GM12878 (cell line): Measurements from ENCODE around the gene SSBP4. TPM values are rescaled to one million over a fixed set of nuclear protein-coding genes. Genes with fewer than 3 reads are reported as not detected.

Experiments
- BACH1 ChIP-seq: fragments of 450-650 bp; IDR thresholded peaks from 2 replicates; pipeline ENCODE4 v1.6.1; 2017; ENCODE audit warnings: mild to moderate bottlenecking, borderline replicate concordance
- CHD2 ChIP-seq: IDR thresholded peaks from 2 replicates; pipeline ENCODE4 v1.6.1; 2011; ENCODE audit warnings: low read depth, low read length, improper control_type of control experiment, borderline replicate concordance
- CREM ChIP-seq: IDR thresholded peaks from 2 replicates; pipeline ENCODE4 v1.6.1; 2014; ENCODE audit warnings: antibody characterized with exemption, low read depth
- HCFC1 ChIP-seq: fragments of 150-350 bp; IDR thresholded peaks from 2 replicates; pipeline ENCODE4 v1.6.1; 2014; ENCODE audit warnings: low read length
- HDAC2 ChIP-seq: fragments of 200-600 bp; sonication (generic); IDR thresholded peaks from 2 replicates; pipeline ENCODE4 v1.6.1; 2017
- HDGF ChIP-seq: fragments of 450-650 bp; IDR thresholded peaks from 2 replicates; pipeline ENCODE4 v1.6.1; 2016; ENCODE audit warnings: antibody characterized with exemption
- IRF4 ChIP-seq: IDR thresholded peaks from 2 replicates; pipeline ENCODE4 v1.6.1; 2011; ENCODE audit warnings: low read depth, low read length
- MTA3 ChIP-seq: IDR thresholded peaks from 2 replicates; pipeline ENCODE4 v1.6.1; 2012; ENCODE audit warnings: low read length, inconsistent platforms, borderline replicate concordance
- MXI1 ChIP-seq: fragments of 150-350 bp; IDR thresholded peaks from 2 replicates; pipeline ENCODE4 v1.6.1; 2011; ENCODE audit warnings: low read depth, mild to moderate bottlenecking, inconsistent platforms, low read length, improper control_type of control experiment
- NFYA ChIP-seq: IDR thresholded peaks from 2 replicates; pipeline ENCODE4 v1.6.1; 2011; ENCODE audit warnings: low read depth, mild to moderate bottlenecking, low read length, improper control_type of control experiment, borderline replicate concordance
- PML ChIP-seq: IDR thresholded peaks from 2 replicates; pipeline ENCODE4 v1.6.1; 2012; ENCODE audit warnings: low read length, inconsistent platforms
- POLR2AphosphoS5 ChIP-seq: IDR thresholded peaks from 2 replicates; pipeline ENCODE4 v1.6.1; 2011; ENCODE audit warnings: mild to moderate bottlenecking, low read length, inconsistent platforms
- RUNX3 ChIP-seq: IDR thresholded peaks from 2 replicates; pipeline ENCODE4 v1.6.1; 2012; ENCODE audit warnings: low read length, inconsistent platforms
- SMARCA5 ChIP-seq: fragments of 450-650 bp; IDR thresholded peaks from 2 replicates; pipeline ENCODE4 v1.6.1; 2017; ENCODE audit warnings: mild to moderate bottlenecking
- SREBF2 ChIP-seq: IDR thresholded peaks from 2 replicates; pipeline ENCODE4 v1.6.1; 2012; ENCODE audit warnings: mild to moderate bottlenecking, low read length
- TCF7 ChIP-seq: IDR thresholded peaks from 2 replicates; pipeline ENCODE4 v1.6.1; 2014; ENCODE audit warnings: antibody characterized with exemption, borderline replicate concordance
- ZNF24 ChIP-seq: fragments of 450-650 bp; IDR thresholded peaks from 2 replicates; pipeline ENCODE4 v1.6.1; 2017; ENCODE audit warnings: antibody characterized with exemption, mild to moderate bottlenecking
- polyA plus RNA-seq, 11 experiments: library from polyadenylated mRNA; depleted of rRNA in 4 of 11; unstranded in 6 of 11; stranded (reverse) in 5 of 11; fragments of >200 nt; fragmentation: Nextera tagmentation in 4 of 11; fragmentation: Illumina TruSeq in 1 of 11; extraction: Ambion mirVana in 4 of 11; extraction: Trizol in 1 of 11; gene quantifications; 1 replicate in 1 of 11; 2 replicates in 10 of 11; pipeline versions ENCODE4 v1.2.1 to v1.2.3, GENCODE V29; 2011 to 2016; ENCODE audit warnings: inconsistent platforms in 2 of 11, missing spikeins in 2 of 11, low read depth in 1 of 11
- total RNA-seq, 4 experiments: library from RNA; depleted of rRNA in 3 of 4; stranded (reverse); fragments of >200 nt in 3 of 4; fragmentation: Illumina TruSeq in 1 of 4; extraction: Trizol in 1 of 4; gene quantifications; 2 replicates each; pipeline versions ENCODE4 v1.2.1 to v1.2.3, GENCODE V29; 2013 to 2021
- TF ChIP-seq, protein P1 (sequence below): fragments of 450-650 bp; IDR thresholded peaks from 2 replicates; pipeline ENCODE4 v1.6.1; 2016; ENCODE audit warnings: mild to moderate bottlenecking
- TF ChIP-seq, protein P2 (sequence below): IDR thresholded peaks from 2 replicates; pipeline ENCODE4 v1.6.1; 2011; ENCODE audit warnings: low read depth, mild to moderate bottlenecking, low read length, moderate library complexity, borderline replicate concordance; ENCODE audit errors: extremely low read depth
- TF ChIP-seq, protein P3 (sequence below): IDR thresholded peaks from 2 replicates; pipeline ENCODE4 v1.6.1; 2012; ENCODE audit warnings: improper control_type of control experiment, low read depth, low read length; ENCODE audit not compliant: insufficient replicate concordance
- TF ChIP-seq, protein P4 (sequence below): fragments of 450-650 bp; formaldehyde crosslinking; IDR thresholded peaks from 2 replicates; pipeline ENCODE4 v1.5.0; 2022; ENCODE audit warnings: mild to moderate bottlenecking, missing genetic modification characterization

The SSBP4 gene
- total and polyA plus RNA-seq, 10 of the 15 experiments (the other 5 are each of a cell fraction or from before 2014, with no cell fraction given) = 0.37 to 150 (median 38.9) TPM

DNA sequence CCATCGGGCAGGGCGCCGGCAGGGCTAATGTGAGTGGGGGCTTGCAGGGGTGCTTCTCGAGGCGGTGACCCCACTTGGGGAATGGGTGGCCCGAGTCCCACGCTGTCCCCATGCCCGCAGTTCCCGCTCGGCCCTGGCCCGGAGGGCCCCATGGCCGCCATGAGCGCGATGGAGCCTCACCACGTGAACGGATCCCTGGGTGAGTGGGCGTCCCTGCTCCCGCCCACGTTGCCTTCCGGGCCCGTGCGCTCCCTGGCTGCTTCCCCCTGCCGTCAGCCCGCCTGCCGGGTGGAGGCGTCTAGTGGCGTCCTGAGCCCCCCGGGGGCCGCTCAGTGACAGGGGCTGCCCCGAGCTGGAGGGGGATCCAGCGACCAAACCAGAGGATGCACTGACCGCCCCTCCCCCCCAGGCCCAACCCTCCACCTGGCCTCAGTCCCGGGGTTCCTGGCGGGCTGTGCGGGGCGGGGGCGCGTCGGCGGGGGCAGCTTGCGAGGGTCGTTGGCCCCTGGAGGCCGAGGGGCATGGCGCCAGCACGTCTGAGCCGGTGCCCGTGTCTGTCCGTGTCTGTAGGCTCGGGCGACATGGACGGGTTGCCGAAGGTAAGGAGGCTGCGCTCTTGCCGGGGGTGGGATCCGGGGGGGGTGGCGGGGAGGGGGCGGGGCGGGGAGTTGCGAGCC lies 14.0 kb downstream of the SSBP4 start (continued):
- TF ChIP-seq IRF4 (0 out of 2 replicates have a peak, but pooled peaks have one; percentile 11), HDGF (peak; percentile 91), POLR2AphosphoS5 (peak; percentile 66; the same call in 1 of the 2 replicates), TCF7 (no peak), HDAC2 (no peak), PML (no peak), MXI1 (peak; percentile 64), MTA3 (no peak), CHD2 (peak; percentile 38; the same call in 1 of the 2 replicates), SMARCA5 (0 out of 2 replicates have a peak, but pooled peaks have one; percentile 75), CREM (no peak), NFYA (no peak), SREBF2 (no peak), HCFC1 (no peak), RUNX3 (peak; percentile 49; the same call in 1 of the 2 replicates), BACH1 (peak; percentile 66; the same call in 1 of the 2 replicates), ZNF24 (no peak)
- TF ChIP-seq, protein P1, sequence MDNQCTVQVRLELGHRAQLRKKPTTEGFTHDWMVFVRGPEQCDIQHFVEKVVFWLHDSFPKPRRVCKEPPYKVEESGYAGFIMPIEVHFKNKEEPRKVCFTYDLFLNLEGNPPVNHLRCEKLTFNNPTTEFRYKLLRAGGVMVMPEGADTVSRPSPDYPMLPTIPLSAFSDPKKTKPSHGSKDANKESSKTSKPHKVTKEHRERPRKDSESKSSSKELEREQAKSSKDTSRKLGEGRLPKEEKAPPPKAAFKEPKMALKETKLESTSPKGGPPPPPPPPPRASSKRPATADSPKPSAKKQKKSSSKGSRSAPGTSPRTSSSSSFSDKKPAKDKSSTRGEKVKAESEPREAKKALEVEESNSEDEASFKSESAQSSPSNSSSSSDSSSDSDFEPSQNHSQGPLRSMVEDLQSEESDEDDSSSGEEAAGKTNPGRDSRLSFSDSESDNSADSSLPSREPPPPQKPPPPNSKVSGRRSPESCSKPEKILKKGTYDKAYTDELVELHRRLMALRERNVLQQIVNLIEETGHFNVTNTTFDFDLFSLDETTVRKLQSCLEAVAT = peak; percentile 59; the same call in 1 of the 2 replicates
- TF ChIP-seq, protein P2, sequence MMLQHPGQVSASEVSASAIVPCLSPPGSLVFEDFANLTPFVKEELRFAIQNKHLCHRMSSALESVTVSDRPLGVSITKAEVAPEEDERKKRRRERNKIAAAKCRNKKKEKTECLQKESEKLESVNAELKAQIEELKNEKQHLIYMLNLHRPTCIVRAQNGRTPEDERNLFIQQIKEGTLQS = no peak
- TF ChIP-seq, protein P3, sequence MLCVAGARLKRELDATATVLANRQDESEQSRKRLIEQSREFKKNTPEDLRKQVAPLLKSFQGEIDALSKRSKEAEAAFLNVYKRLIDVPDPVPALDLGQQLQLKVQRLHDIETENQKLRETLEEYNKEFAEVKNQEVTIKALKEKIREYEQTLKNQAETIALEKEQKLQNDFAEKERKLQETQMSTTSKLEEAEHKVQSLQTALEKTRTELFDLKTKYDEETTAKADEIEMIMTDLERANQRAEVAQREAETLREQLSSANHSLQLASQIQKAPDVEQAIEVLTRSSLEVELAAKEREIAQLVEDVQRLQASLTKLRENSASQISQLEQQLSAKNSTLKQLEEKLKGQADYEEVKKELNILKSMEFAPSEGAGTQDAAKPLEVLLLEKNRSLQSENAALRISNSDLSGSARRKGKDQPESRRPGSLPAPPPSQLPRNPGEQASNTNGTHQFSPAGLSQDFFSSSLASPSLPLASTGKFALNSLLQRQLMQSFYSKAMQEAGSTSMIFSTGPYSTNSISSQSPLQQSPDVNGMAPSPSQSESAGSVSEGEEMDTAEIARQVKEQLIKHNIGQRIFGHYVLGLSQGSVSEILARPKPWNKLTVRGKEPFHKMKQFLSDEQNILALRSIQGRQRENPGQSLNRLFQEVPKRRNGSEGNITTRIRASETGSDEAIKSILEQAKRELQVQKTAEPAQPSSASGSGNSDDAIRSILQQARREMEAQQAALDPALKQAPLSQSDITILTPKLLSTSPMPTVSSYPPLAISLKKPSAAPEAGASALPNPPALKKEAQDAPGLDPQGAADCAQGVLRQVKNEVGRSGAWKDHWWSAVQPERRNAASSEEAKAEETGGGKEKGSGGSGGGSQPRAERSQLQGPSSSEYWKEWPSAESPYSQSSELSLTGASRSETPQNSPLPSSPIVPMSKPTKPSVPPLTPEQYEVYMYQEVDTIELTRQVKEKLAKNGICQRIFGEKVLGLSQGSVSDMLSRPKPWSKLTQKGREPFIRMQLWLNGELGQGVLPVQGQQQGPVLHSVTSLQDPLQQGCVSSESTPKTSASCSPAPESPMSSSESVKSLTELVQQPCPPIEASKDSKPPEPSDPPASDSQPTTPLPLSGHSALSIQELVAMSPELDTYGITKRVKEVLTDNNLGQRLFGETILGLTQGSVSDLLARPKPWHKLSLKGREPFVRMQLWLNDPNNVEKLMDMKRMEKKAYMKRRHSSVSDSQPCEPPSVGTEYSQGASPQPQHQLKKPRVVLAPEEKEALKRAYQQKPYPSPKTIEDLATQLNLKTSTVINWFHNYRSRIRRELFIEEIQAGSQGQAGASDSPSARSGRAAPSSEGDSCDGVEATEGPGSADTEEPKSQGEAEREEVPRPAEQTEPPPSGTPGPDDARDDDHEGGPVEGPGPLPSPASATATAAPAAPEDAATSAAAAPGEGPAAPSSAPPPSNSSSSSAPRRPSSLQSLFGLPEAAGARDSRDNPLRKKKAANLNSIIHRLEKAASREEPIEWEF = no peak
- TF ChIP-seq, protein P4, sequence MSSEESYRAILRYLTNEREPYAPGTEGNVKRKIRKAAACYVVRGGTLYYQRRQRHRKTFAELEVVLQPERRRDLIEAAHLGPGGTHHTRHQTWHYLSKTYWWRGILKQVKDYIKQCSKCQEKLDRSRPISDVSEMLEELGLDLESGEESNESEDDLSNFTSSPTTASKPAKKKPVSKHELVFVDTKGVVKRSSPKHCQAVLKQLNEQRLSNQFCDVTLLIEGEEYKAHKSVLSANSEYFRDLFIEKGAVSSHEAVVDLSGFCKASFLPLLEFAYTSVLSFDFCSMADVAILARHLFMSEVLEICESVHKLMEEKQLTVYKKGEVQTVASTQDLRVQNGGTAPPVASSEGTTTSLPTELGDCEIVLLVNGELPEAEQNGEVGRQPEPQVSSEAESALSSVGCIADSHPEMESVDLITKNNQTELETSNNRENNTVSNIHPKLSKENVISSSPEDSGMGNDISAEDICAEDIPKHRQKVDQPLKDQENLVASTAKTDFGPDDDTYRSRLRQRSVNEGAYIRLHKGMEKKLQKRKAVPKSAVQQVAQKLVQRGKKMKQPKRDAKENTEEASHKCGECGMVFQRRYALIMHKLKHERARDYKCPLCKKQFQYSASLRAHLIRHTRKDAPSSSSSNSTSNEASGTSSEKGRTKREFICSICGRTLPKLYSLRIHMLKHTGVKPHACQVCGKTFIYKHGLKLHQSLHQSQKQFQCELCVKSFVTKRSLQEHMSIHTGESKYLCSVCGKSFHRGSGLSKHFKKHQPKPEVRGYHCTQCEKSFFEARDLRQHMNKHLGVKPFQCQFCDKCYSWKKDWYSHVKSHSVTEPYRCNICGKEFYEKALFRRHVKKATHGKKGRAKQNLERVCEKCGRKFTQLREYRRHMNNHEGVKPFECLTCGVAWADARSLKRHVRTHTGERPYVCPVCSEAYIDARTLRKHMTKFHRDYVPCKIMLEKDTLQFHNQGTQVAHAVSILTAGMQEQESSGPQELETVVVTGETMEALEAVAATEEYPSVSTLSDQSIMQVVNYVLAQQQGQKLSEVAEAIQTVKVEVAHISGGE (CRISPR knock-in tag) = no peak
